Colonic mucosa (tissue), 4 donors: ENCODE measurements around the gene FOXE1. TPM values are rescaled to one million over a fixed set of nuclear protein-coding genes. Genes with fewer than 3 reads are reported as not detected.

Experiments used
- DNase-seq: peaks from one replicate; pipeline ENCODE4 v3.0.0-alpha.2; 2020
- H3K27ac ChIP-seq: fragments of 200-600 bp; one replicate; pipeline ENCODE4 v1.8.0; 2021
- H3K27me3 ChIP-seq: fragments of 200-600 bp; one replicate; pipeline ENCODE4 v1.8.0; 2021
- H3K36me3 ChIP-seq: fragments of 200-600 bp; one replicate; pipeline ENCODE4 v1.8.0; 2021
- H3K4me1 ChIP-seq: fragments of 200-600 bp; one replicate; pipeline ENCODE4 v1.8.0; 2021; ENCODE audit warnings: mild to moderate bottlenecking
- H3K4me3 ChIP-seq: fragments of 200-600 bp; one replicate; pipeline ENCODE4 v1.8.0; 2021
- H3K9ac ChIP-seq, 2 donors: one replicate each; pipeline ENCODE4 v1.7.0; 2013; ENCODE audit warnings: control low read depth in 2 of 2, low read depth in 2 of 2, low read length in 2 of 2
- H3K9me3 ChIP-seq: fragments of 200-600 bp; one replicate; pipeline ENCODE4 v1.8.0; 2021
- intact Hi-C: fragments of 100-400 bp; cut with DNase I; formaldehyde crosslinking; loops from one replicate; pipeline ENCODE4 v1.14.1; 2022
- total RNA-seq, 2 donors: library from RNA; stranded (reverse); fragmentation: NEBNext Ultra II Directional in 1 of 2; extraction: Animal tissue kit (Norgen Biotek cat#: 25700) in 1 of 2; gene quantifications; one replicate each; pipeline ENCODE4 v1.2.1, GENCODE V29; 2021
- TF ChIP-seq, protein P1 (sequence below): fragments of 200-600 bp; IDR thresholded peaks from one replicate; pipeline ENCODE4 v1.8.0; 2022; ENCODE audit warnings: antibody characterized with exemption, mild to moderate bottlenecking
- donor health status: healthy.
- donor health status: DM: no; HTN: no; CAD: no.
- donor health status: DM: no; HTN: no; CAD: no.

Gene FOXE1
- total RNA-seq, 2 donors from 2014 or later = not detected

DNA sequence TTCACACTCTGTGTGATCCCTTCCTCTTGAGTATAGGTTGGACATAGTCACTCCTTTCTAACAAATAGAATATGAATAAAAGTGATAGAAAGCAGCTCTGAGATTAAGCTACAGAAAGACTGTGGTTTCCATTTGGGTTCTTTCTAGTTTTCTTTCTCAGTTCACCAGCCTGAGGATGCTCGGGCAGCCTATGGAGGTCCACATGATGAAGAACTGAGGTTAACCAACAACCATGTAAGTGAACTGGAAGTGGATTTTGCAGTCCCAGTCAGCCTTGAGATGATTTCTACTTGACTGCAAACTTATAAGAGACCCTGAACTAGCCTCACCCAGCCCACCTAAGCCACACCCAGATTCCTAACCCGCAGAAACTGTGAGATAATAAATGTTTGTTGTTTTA lies 10.1 kb upstream of the FOXE1 start:
- H3K27ac ChIP-seq = no peak overlapping the region
- no peaks in the 10 kb centered on the region for H3K4me1 ChIP-seq
- intact Hi-C loops = no loop called here
- H3K36me3 ChIP-seq = no peaks in the 10 kb centered on the region
- H3K9me3 ChIP-seq = no peaks in the 10 kb centered on the region
- TF ChIP-seq, protein P1, sequence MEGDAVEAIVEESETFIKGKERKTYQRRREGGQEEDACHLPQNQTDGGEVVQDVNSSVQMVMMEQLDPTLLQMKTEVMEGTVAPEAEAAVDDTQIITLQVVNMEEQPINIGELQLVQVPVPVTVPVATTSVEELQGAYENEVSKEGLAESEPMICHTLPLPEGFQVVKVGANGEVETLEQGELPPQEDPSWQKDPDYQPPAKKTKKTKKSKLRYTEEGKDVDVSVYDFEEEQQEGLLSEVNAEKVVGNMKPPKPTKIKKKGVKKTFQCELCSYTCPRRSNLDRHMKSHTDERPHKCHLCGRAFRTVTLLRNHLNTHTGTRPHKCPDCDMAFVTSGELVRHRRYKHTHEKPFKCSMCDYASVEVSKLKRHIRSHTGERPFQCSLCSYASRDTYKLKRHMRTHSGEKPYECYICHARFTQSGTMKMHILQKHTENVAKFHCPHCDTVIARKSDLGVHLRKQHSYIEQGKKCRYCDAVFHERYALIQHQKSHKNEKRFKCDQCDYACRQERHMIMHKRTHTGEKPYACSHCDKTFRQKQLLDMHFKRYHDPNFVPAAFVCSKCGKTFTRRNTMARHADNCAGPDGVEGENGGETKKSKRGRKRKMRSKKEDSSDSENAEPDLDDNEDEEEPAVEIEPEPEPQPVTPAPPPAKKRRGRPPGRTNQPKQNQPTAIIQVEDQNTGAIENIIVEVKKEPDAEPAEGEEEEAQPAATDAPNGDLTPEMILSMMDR = no peak
- no peak for DNase-seq
- H3K27me3 ChIP-seq = peaks cover 17% of the 10 kb centered on the region
- H3K9ac ChIP-seq = no peak overlapping the region
- no peak overlapping the region for H3K4me3 ChIP-seq

DNA sequence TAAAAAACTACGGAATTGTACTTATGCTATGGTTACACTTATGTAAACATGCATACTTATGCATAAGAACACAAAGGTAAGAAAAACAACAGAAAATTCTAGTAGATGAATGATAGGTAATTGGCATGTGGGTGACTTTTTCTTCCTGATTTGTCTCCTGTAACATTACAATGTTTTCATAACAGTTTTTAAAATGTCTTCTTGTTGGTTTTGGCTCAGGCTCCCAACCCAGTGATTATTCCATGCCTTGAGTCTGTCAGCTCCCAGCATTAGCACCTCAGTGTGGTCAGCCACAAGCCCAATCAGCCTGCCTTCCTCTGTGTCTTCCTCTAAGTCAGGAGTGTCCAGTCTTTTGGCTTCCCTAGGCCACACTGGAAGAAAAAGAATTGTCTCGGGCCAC lies 7.9 kb upstream of the FOXE1 start:
- intact Hi-C loops = no loop called here
- no peak overlapping the region for H3K27ac ChIP-seq
- no peak for DNase-seq
- no peak overlapping the region for H3K4me3 ChIP-seq
- H3K9ac ChIP-seq = no peak overlapping the region
- H3K9me3 ChIP-seq = no peaks in the 10 kb centered on the region
- no peaks in the 10 kb centered on the region for H3K4me1 ChIP-seq
- H3K27me3 ChIP-seq = peaks cover 36% of the 10 kb centered on the region
- H3K36me3 ChIP-seq = no peaks in the 10 kb centered on the region
- TF ChIP-seq, protein P1 = no peak

DNA sequence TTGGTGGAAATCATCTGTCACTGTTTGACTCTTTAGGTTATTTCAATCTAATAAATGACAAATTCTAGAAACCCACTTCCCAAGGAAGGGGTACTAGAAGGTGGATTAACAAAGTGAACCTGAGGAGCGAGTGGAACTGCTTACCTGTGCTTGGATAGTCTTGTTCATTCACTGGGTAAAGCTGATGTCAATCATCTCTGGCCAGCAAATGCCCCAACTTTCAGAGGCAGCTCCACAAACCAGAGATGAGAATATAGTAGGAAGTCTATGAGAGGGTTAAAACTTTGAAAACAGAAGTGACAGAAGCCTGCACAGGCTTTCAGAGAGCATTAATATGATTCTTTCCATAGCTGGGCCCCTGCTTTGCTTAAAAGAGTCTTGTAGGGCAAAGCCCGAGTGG lies 7.3 kb upstream of the FOXE1 start:
- H3K9ac ChIP-seq = no peak overlapping the region
- intact Hi-C loops = no loop called here
- H3K4me1 ChIP-seq = no peaks in the 10 kb centered on the region
- H3K4me3 ChIP-seq = no peak overlapping the region
- no peak overlapping the region for H3K27ac ChIP-seq
- TF ChIP-seq, protein P1 = no peak
- peaks cover 43% of the 10 kb centered on the region for H3K27me3 ChIP-seq
- H3K9me3 ChIP-seq = no peaks in the 10 kb centered on the region
- no peaks in the 10 kb centered on the region for H3K36me3 ChIP-seq
- DNase-seq = no peak

DNA sequence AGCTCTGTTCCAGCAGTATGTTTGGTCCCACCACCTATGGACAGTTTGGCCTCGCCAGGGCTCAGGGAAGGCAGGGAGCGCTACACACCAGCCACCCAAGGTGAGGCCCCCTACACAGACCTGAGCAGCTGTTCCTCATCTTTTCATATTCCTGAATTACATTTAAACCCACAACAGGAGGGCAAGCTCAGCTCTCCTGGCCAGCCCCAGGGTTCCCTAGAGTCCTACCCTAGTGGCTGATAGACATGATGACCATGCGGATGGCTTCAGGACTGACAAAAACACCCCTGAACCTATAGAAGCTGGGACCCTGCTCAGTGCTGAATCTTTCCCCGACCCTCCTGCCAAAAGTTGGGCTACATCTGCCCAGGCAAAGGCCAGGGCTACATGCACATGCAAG lies 6.7 kb upstream of the FOXE1 start:
- TF ChIP-seq, protein P1 = no peak
- Histone ChIP-seq H3K36me3 (no peaks in the 10 kb centered on the region), H3K27me3 (peaks cover 49% of the 10 kb centered on the region), H3K4me3 (no peak overlapping the region), H3K27ac (no peak overlapping the region), H3K9ac (no peak overlapping the region), H3K4me1 (no peaks in the 10 kb centered on the region), H3K9me3 (no peaks in the 10 kb centered on the region)
- no peak for DNase-seq
- intact Hi-C loops = no loop called here

DNA sequence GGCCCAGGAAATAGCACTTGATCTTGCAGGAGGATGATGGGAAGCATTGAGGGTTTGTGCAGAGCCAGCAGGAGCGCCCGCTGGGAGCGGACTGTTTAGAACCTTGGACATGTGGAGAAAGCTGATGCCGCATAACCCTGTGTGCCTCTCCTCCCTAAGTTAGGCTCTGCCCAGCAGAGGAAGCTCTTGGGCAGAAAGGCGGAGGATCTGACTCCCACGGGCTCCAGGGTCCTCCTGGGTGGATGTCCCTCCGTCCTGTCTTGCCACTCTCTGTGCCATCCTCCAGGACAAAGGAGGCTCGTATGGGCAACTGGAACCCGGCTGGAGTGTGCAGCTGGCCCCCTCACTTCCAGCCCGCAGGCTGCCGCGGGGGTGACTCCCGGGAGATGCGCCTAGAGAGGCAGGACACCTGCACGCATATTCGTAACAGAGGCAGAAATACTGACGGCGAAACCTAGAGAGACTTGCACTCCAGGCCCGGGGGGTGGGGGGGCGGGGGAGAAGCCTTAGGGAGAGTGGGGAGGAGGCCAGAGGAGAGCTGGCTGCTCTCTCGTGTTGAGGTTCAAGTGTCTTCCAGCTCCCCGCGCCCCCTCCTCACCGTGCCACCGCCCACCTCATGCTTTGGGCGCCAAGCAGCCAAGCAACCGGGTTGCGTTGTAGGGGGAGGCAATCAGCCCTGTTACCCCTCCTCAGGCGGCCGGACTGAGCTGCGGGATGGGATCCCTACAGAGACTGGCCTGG lies 5.4 kb upstream of the FOXE1 start:
- peaks cover 62% of the 10 kb centered on the region for H3K27me3 ChIP-seq
- TF ChIP-seq, protein P1 = no peak
- intact Hi-C loops = no loop called here
- H3K4me1 ChIP-seq = no peaks in the 10 kb centered on the region
- no peak for DNase-seq
- H3K36me3 ChIP-seq = no peaks in the 10 kb centered on the region
- H3K27ac ChIP-seq = no peak overlapping the region
- H3K9me3 ChIP-seq = no peaks in the 10 kb centered on the region
- H3K4me3 ChIP-seq = no peak overlapping the region
- H3K9ac ChIP-seq = no peak overlapping the region
